HL-60 (cell line): ENCODE data around the gene VILL.

Source experiments
- DNase-seq, 2 experiments: peaks; one replicate each; pipeline ENCODE4 v3.0.0-alpha.2; 2010 to 2020; ENCODE audit warnings: low read depth in 1 of 2, low spot score in 1 of 2
- H3K27ac ChIP-seq: fragments of 250-450 bp; sonication (Bioruptor Pico); replicated peaks from 2 replicates; pipeline ENCODE4 v1.5.1; 2020; ENCODE audit warnings: mild to moderate bottlenecking, moderate library complexity
- H3K27me3 ChIP-seq: fragments of 250-450 bp; sonication (Bioruptor Pico); 2 replicates; pipeline ENCODE4 v1.5.1; 2021; ENCODE audit warnings: mild to moderate bottlenecking, moderate library complexity; ENCODE audit not compliant: insufficient read depth, poor library complexity, severe bottlenecking
- H3K4me3 ChIP-seq: replicated peaks from 2 replicates; pipeline ENCODE4 v1.5.1; 2011; ENCODE audit warnings: mild to moderate bottlenecking, control low read depth, low read length; ENCODE audit not compliant: insufficient read depth
- CTCF ChIP-seq: IDR thresholded peaks from one replicate; pipeline ENCODE4 v1.5.1; 2011; ENCODE audit warnings: low read length, control low read depth, inconsistent platforms; ENCODE audit not compliant: insufficient read depth
- GABPA ChIP-seq: IDR thresholded peaks from 2 replicates; pipeline ENCODE4 v1.6.1; 2012; ENCODE audit warnings: low read depth
- POLR2AphosphoS5 ChIP-seq: IDR thresholded peaks from 2 replicates; pipeline ENCODE4 v1.6.1; 2012; ENCODE audit warnings: low read depth
- REST ChIP-seq: IDR thresholded peaks from 2 replicates; pipeline ENCODE4 v1.6.1; 2012; ENCODE audit warnings: low read depth; ENCODE audit not compliant: insufficient replicate concordance
- SPI1 ChIP-seq: IDR thresholded peaks from 2 replicates; pipeline ENCODE4 v1.6.1; 2012; ENCODE audit warnings: low read depth, mild to moderate bottlenecking, borderline replicate concordance

Gene VILL

GRCh38 chr3:38009807-38010591 is 19.4 kb downstream of the VILL start:
- H3K27ac ChIP-seq: no peak overlapping the region
- no peak overlapping the region for H3K4me3 ChIP-seq
- DNase-seq: no peak
- TF ChIP-seq GABPA: no peak
- no peak; the same call in 1 of the 2 replicates for TF ChIP-seq POLR2AphosphoS5
- no peak for TF ChIP-seq REST
- TF ChIP-seq CTCF: no peak
- no peak for TF ChIP-seq SPI1
- H3K27me3 ChIP-seq: no peaks in the 10 kb centered on the region

DNA sequence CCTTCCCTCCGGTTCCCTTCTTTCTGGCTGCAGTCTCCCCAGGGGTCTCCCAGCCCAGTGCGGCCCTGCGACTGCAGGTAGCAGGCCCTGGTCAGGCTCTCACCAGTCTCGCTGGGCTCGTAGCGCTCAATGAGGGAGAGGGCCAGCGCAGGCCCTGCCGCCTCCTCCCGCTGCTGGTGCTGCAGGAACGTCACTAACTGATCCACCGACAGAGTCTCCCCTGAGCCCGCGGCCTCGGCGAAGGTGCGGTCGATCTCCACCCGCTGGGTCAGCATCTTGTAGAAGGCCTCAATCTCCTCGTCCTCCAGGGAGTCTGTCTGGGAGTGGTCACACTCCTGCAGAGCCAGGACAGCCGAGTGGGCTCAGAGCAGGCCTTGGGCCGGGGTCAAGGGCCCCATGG is 20.5 kb downstream of the VILL start:
- no peak overlapping the region for H3K4me3 ChIP-seq
- TF ChIP-seq POLR2AphosphoS5: no peak
- TF ChIP-seq REST: no peak
- no peak for TF ChIP-seq SPI1
- no peak for TF ChIP-seq CTCF
- TF ChIP-seq GABPA: no peak
- no peaks in the 10 kb centered on the region for H3K27me3 ChIP-seq
- no peak for DNase-seq
- no peak overlapping the region for H3K27ac ChIP-seq

DNA sequence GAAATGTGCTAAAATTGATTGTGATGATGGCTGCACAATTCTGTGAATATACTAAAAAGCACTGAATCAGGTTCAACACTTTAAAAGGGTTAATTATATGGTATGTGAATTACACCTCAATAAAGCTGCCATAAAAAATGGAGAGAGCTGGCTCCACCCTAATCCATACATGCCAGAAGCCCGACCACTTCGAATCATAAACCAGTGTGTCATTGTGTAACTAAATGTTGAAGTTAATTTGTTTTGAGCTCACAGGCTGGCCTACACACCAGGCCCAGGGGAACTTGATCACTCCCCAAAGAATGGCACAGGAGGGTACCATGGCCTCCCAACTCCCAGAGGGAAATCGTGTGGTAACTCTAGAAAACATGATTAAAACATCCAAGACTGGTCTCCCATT is 24.9 kb downstream of the VILL start:
- no peaks in the 10 kb centered on the region for H3K27me3 ChIP-seq
- DNase-seq: no peak
- no peak overlapping the region for H3K4me3 ChIP-seq
- TF ChIP-seq CTCF (no peak), POLR2AphosphoS5 (no peak), GABPA (no peak), SPI1 (no peak), REST (no peak)
- no peak overlapping the region for H3K27ac ChIP-seq
